Stimulated activated CD8-positive, alpha-beta memory T cell treated with anti-CD3 and anti-CD28 coated beads, Interleukin-15, amount 100 ng/mL, for 48 hours (primary cell): ENCODE measurements around the gene EZR.

Experiments
- DNase-seq, 2 donors: peaks; one replicate each; pipeline ENCODE4 v3.0.0-alpha.2; 2020; ENCODE audit warnings: low read depth in 2 of 2

Gene EZR

DNA sequence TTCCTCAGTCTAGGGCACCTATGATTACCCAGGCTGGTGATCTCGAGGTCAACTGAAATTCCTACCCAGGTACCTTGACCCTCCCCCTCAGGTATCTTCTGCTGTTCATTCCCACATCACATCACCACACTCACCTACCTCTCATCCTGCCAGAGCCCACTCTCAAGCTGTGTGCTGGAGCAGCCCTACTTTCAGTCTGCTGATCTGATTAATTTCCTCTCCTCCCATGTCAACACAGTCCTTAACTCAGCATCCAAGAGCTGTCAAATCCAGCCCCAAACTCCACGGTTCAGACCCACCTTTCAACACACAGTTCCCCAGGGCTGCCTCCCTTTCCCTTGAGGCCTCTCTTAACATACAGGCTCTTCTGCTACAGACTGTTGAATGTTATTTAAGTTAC lies 42.4 kb downstream of the EZR start:
- no peak for DNase-seq

- no peak for DNase-seq
Measured at GRCh38 chr6:158775832-158776231, 43.3 kb downstream of the EZR start.

DNA sequence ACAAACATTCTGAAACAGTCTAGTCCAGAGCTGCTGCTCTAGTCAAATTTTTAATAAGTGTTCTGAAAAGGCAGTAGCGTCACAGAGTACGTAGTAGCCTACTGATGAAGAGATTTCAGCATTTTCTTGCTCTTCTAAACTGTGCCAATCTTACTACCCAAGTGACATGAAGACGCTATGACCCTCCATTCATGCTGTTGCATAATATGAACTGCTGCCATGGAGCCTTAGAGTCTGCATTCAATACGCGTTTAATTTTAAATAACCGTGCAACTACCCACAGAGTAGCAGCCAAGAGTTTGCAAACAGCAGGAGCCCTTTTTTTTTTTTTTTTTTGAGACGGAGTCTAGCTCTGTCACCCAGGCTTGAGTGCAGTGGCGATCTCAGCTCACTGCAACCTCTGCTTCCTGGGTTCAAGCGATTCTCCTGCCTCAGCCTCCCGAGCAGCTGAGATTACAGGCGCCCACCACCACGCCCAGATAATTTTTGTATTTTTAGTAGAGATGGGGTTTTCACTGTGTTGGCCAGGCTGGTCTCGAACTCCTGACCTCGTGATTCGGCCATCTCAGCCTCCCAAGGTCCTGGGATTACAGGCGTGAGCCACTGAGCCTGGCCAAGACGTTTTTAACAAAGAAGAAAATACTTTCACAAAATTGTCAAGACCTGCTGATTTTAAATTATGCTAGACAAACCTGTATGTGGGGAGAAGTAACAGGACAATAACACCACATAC lies 44.3 kb downstream of the EZR start:
- DNase-seq = no peak

- DNase-seq = no peak
Measured at GRCh38 chr6:158773581-158774449, 45.4 kb downstream of the EZR start.

GRCh38 chr6:158772851-158773371 lies 46.3 kb downstream of the EZR start:
- DNase-seq = no peak

DNA sequence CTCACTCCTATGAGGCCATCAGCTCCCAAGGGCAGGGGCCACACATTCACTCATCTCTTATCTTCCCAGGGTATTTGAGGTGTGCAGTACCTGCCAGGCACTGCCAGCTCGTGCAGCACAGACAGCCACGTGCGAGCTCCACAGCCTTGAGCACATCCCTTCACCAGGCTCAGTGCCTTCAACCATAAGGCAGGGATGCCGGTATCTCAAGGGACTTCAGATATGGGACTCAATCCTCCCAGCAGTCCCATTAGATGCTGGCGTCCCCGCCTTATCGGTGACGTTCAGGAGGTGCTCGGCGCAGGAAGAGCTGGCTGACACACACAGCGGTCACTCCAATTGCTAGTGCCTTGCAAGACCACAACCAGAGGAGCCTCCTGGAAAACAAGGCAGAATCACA lies 47.0 kb downstream of the EZR start:
- DNase-seq = no peak

GRCh38 chr6:158771399-158772152 lies 47.6 kb downstream of the EZR start:
- no peak for DNase-seq

DNA sequence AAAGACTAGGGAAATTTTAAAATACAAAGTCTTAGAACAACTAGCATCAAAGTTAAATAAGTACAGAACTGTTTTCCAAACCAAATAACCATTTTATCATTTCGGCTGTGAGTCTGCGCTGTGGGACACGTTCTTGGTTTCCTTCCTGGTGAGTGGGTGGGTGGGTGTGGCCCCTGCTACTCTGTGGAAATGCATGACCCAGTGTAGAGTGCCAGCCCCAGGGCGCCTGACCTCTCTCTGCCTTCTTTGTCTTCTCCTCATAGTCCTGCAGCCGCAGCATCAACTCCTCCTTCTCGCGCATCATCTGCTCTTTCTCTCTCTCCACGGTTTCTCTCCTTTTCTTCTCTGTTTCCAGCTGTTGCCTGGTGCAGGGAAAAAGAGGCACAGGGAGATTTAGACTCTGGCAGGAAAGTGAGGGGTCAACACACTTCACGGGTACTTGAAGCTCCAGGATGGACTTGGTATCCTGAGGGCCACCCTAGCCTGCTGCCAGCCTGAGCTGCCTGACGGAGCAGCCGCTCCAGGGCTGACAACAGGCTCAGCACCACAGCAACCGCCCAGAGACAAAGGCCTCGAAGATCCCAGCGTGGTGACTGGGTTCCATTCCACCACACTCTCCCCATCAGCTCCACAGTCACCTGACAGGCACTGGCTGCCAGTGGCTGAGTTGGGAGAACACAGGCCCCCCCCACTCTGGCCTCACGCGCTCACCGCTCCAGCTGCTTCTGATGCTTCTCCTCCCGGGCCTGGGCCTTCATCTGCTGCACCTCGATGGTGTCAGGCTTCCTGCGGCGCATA lies 48.4 kb downstream of the EZR start:
- DNase-seq = no peak

- no peak for DNase-seq
Measured at GRCh38 chr6:158769771-158770432, 49.3 kb downstream of the EZR start.

GRCh38 chr6:158769234-158769770 lies 49.9 kb downstream of the EZR start:
- no peak for DNase-seq

- no peak for DNase-seq
Measured at GRCh38 chr6:158768436-158768835, 50.7 kb downstream of the EZR start.

- DNase-seq = no peak
Measured at GRCh38 chr6:158767709-158768108, 51.5 kb downstream of the EZR start.

- DNase-seq = no peak
Measured at GRCh38 chr6:158766621-158767455, 52.3 kb downstream of the EZR start.

- DNase-seq = no peak
Measured at GRCh38 chr6:158765499-158766068, 53.6 kb downstream of the EZR start.

GRCh38 chr6:158764926-158765325 lies 54.2 kb downstream of the EZR start:
- no peak for DNase-seq

DNA sequence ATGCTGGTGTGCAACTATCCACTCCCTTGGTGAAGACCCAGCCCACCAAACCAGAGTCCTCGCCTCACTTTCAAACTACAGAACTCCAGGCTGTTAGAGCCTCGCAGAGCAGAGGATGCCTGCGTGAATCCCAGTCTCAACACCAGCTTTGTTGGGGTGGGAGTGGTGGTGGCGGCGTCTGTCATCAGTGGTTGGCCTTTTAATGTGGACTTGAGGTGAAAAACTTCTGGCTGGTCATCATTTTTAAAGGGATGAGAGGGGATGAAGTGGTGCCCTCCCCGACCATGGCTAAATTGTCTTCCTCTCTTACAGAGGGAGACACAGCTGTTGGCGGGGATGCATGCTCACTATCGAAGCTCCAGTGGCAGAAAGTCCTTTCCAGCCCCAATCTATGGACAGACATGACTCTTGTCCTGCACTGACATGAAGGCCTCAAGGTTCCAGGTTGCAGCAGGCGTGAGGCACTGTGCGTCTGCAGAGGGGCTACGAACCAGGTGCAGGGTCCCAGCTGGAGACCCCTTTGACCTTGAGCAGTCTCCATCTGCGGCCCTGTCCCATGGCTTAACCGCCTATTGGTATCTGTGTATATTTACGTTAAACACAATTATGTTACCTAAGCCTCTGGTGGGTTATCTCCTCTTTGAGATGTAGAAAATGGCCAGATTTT lies 54.9 kb downstream of the EZR start:
- DNase-seq = no peak

- DNase-seq = no peak
Measured at GRCh38 chr6:158763434-158764182, 55.6 kb downstream of the EZR start.
